Measurements from ENCODE around the gene MED8. TPM values are rescaled to one million over a fixed set of nuclear protein-coding genes. Genes with fewer than 3 reads are reported as not detected.
"Not testable (repeated sequence)": the region's sequence is repeated elsewhere in the genome, so short reads cannot be mapped to it uniquely, and the experiment has no call there.

MED8 gene
- total and polyA plus RNA-seq, 2 experiments from 2014 or later: 16.6 to 25.7 TPM

GRCh38 chr1:43402089-43402865 lies 12.7 kb upstream of the MED8 start:
- DNase-seq (ENCODE audit: low spot score) (no peak), ATAC-seq (no peak)
- no peaks in the 10 kb centered on the region for H3K36me3 ChIP-seq (ENCODE audit: insufficient read depth)
- no peaks in the 10 kb centered on the region for H3K4me1 ChIP-seq (ENCODE audit: insufficient read depth)
- H3K27ac ChIP-seq (ENCODE audit: low read depth): no peak overlapping the region
- TF ChIP-seq EZH2phosphoT487 (IDR thresholded peaks at IDR 0.05; ENCODE audit: unreplicated experiment) (no peak), EZH2 (IDR thresholded peaks at IDR 0.05; ENCODE audit: low read depth, unreplicated experiment) (no peak), CTCF (conservative IDR thresholded peaks at IDR 0.05; ENCODE audit: low read depth in 2 of 2) (no peak), POLR2AphosphoS5 (IDR thresholded peaks at IDR 0.05; ENCODE audit: low read depth) (no peak), STAT1 (IDR thresholded peaks at IDR 0.05; ENCODE audit: unreplicated experiment) (no peak), ZNF114 (CRISPR knock-in tag; IDR thresholded peaks at IDR 0.05) (no peak), ZNF462 (CRISPR knock-in tag; IDR thresholded peaks at IDR 0.05) (no peak)
- H3K27ac Mint-ChIP-seq: no peak overlapping the region; the same call in 1 of the 2 replicates
- H3K4me3 ChIP-seq: no peak overlapping the region
- no peaks in the 10 kb centered on the region for H4K20me1 ChIP-seq (replicated peaks; ENCODE audit: insufficient read depth)
- H3K4me2 ChIP-seq: no peak overlapping the region
- H3K27me3 Mint-ChIP-seq (ENCODE audit: insufficient read depth, low read depth, poor library complexity): no peaks in the 10 kb centered on the region
- H3K36me3 Mint-ChIP-seq (ENCODE audit: low read depth): peaks cover 10% of the 10 kb centered on the region
- H3K79me2 ChIP-seq (replicated peaks; ENCODE audit: insufficient read depth): no peaks in the 10 kb centered on the region
- H3K4me3 Mint-ChIP-seq: no peak overlapping the region
- no peaks in the 10 kb centered on the region for H3K9me2 ChIP-seq (ENCODE audit: insufficient read depth)
- H2AFZ ChIP-seq: no peak overlapping the region
- H3K4me1 Mint-ChIP-seq: no peaks in the 10 kb centered on the region
- no peaks in the 10 kb centered on the region for H3F3A ChIP-seq (replicated peaks; ENCODE audit: low read depth)
- H3K27me3 ChIP-seq (ENCODE audit: insufficient read depth): no peaks in the 10 kb centered on the region
- no peaks in the 10 kb centered on the region for H3K9me3 Mint-ChIP-seq

GRCh38 chr1:43400441-43400840 lies 10.8 kb upstream of the MED8 start:
- not testable (repeated sequence) for H3K36me3 ChIP-seq (ENCODE audit: insufficient read depth); H3F3A ChIP-seq (replicated peaks; ENCODE audit: low read depth); H3K27me3 Mint-ChIP-seq (ENCODE audit: insufficient read depth, low read depth, poor library complexity); H3K36me3 Mint-ChIP-seq (ENCODE audit: low read depth); H3K27ac ChIP-seq (ENCODE audit: low read depth); DNase-seq (ENCODE audit: low spot score); H3K4me1 Mint-ChIP-seq; H4K20me1 ChIP-seq (replicated peaks; ENCODE audit: insufficient read depth); H3K4me3 Mint-ChIP-seq; H2AFZ ChIP-seq; H3K4me1 ChIP-seq (ENCODE audit: insufficient read depth); H3K4me2 ChIP-seq; H3K27ac Mint-ChIP-seq; ATAC-seq; H3K9me2 ChIP-seq (ENCODE audit: insufficient read depth); H3K27me3 ChIP-seq (ENCODE audit: insufficient read depth); H3K79me2 ChIP-seq (replicated peaks; ENCODE audit: insufficient read depth); H3K4me3 ChIP-seq; H3K9me3 Mint-ChIP-seq

All from GM23338 (cell line).